Fibroblast of lung (primary cell): ENCODE data around the gene USP37. TPM values are rescaled to one million over a fixed set of nuclear protein-coding genes. Genes with fewer than 3 reads are reported as not detected.

Experiments
- DNase-seq, 2 donors: peaks; one replicate each; pipeline versions ENCODE4 v3.0.0 to v3.0.0-alpha.2; 2010; ENCODE audit warnings: low read depth in 2 of 2
- H2AFZ ChIP-seq: 2 replicates; pipeline ENCODE4 v1.5.1; 2012; ENCODE audit warnings: low read length, control low read depth, inconsistent platforms
- H3K27ac ChIP-seq: 2 replicates; pipeline ENCODE4 v1.5.1; 2011; ENCODE audit warnings: low read length, control low read depth; ENCODE audit not compliant: insufficient read depth
- H3K27me3 ChIP-seq: 2 replicates; pipeline ENCODE4 v1.5.1; 2011; ENCODE audit warnings: mild to moderate bottlenecking, low read length; ENCODE audit not compliant: control insufficient read depth, insufficient read depth
- H3K36me3 ChIP-seq: 2 replicates; pipeline ENCODE4 v1.5.1; 2011; ENCODE audit warnings: low read length; ENCODE audit not compliant: control insufficient read depth, insufficient read depth
- H3K4me1 ChIP-seq: 2 replicates; pipeline ENCODE4 v1.5.1; 2011; ENCODE audit warnings: low read length; ENCODE audit not compliant: control insufficient read depth, insufficient read depth; ENCODE audit errors: extremely low read depth
- H3K4me2 ChIP-seq: 2 replicates; pipeline ENCODE4 v1.5.1; 2011; ENCODE audit warnings: low read length, control low read depth; ENCODE audit not compliant: insufficient read depth; ENCODE audit errors: extremely low read depth
- H3K4me3 ChIP-seq, 4 experiments: fragments of 200-600 bp in 1 of 4; sonication (generic) in 1 of 4; replicated peaks in 1 of 4; 2 replicates each; pipeline ENCODE4 v1.5.1; 2011 to 2016; ENCODE audit warnings: low read length in 4 of 4, low read depth in 3 of 4, mild to moderate bottlenecking in 3 of 4, control low read depth in 2 of 4, inconsistent platforms in 1 of 4, mixed read lengths in 1 of 4; ENCODE audit not compliant: insufficient read depth in 1 of 4; ENCODE audit errors: control extremely low read depth in 1 of 4
- H3K79me2 ChIP-seq: 2 replicates; pipeline ENCODE4 v1.5.1; 2012; ENCODE audit warnings: mild to moderate bottlenecking, low read length, inconsistent platforms; ENCODE audit not compliant: control insufficient read depth, insufficient read depth
- H3K9ac ChIP-seq: 2 replicates; pipeline ENCODE4 v1.5.1; 2011; ENCODE audit warnings: mild to moderate bottlenecking, low read length, control low read depth; ENCODE audit not compliant: insufficient read depth
- H3K9me3 ChIP-seq: 2 replicates; pipeline ENCODE4 v1.5.1; 2012; ENCODE audit warnings: low read depth, low read length; ENCODE audit not compliant: control insufficient read depth, insufficient read depth
- H4K20me1 ChIP-seq: 2 replicates; pipeline ENCODE4 v1.5.1; 2011; ENCODE audit warnings: low read length; ENCODE audit not compliant: control insufficient read depth, insufficient read depth; ENCODE audit errors: extremely low read depth
- CTCF ChIP-seq, 2 donors: IDR thresholded peaks in 1 of 2; conservative IDR thresholded peaks in 1 of 2; 1 replicate in 1 of 2; 2 replicates in 1 of 2; pipeline ENCODE4 v1.5.1; 2011 to 2012; ENCODE audit warnings: low read length in 2 of 2, control low read depth in 1 of 2, inconsistent platforms in 1 of 2, low read depth in 1 of 2, mild to moderate bottlenecking in 1 of 2
- EZH2 ChIP-seq: IDR thresholded peaks from 2 replicates; pipeline ENCODE4 v1.5.1; 2012; ENCODE audit warnings: low read length, control low read depth, mild to moderate bottlenecking; ENCODE audit errors: missing control alignments
- polyA plus RNA-seq, 2 donors: library from polyadenylated mRNA; depleted of rRNA in 1 of 2; stranded (reverse) in 1 of 2; unstranded in 1 of 2; fragments of >200 nt; gene quantifications; 2 replicates each; pipeline ENCODE4 v1.2.1, GENCODE V29; 2011 to 2012; ENCODE audit warnings: missing spikeins in 1 of 2
- total RNA-seq: library from RNA; depleted of rRNA; stranded (reverse); fragments of >200 nt; gene quantifications from 2 replicates; pipeline ENCODE4 v1.2.1, GENCODE V29; 2014

USP37 gene
- total and polyA plus RNA-seq, 2 donors (not counting 1 experiment from before 2014, with no cell fraction given), result 4.6 to 8.3 TPM

- Histone ChIP-seq H3K27ac (no peak overlapping the region), H2AFZ (no peak overlapping the region), H3K79me2 (no peaks in the 10 kb centered on the region), H3K9me3 (no peaks in the 10 kb centered on the region), H4K20me1 (no peaks in the 10 kb centered on the region), H3K36me3 (no peaks in the 10 kb centered on the region), H3K9ac (no peak overlapping the region), H3K4me3 (no peak overlapping the region), H3K27me3 (peaks cover 5% of the 10 kb centered on the region), H3K4me1 (no peaks in the 10 kb centered on the region), H3K4me2 (no peak overlapping the region)
- TF ChIP-seq CTCF (conservative IDR thresholded peaks at IDR 0.05 in 1 of 2, IDR thresholded peaks at IDR 0.05 in 1 of 2; ENCODE audit: low read depth in 1 of 2, low read length in 2 of 2), result no peak
- no peak for TF ChIP-seq EZH2
- DNase-seq, result no peak
These were observed 145.6 kb downstream of the USP37 start for GRCh38 chr2:218422403-218423086.

- Histone ChIP-seq H3K36me3 (no peaks in the 10 kb centered on the region), H3K9me3 (no peaks in the 10 kb centered on the region), H3K4me2 (no peak overlapping the region), H4K20me1 (no peaks in the 10 kb centered on the region), H3K4me3 (no peak overlapping the region), H3K9ac (no peak overlapping the region), H3K27me3 (peaks cover 5% of the 10 kb centered on the region), H2AFZ (no peak overlapping the region), H3K4me1 (no peaks in the 10 kb centered on the region), H3K79me2 (no peaks in the 10 kb centered on the region), H3K27ac (no peak overlapping the region)
- no peak for TF ChIP-seq EZH2
- no peak for TF ChIP-seq CTCF (conservative IDR thresholded peaks at IDR 0.05 in 1 of 2, IDR thresholded peaks at IDR 0.05 in 1 of 2; ENCODE audit: low read depth in 1 of 2, low read length in 2 of 2)
- DNase-seq, result no peak
These were observed 147.1 kb downstream of the USP37 start for GRCh38 chr2:218421027-218421426.

GRCh38 chr2:218419630-218420216, 148.4 kb downstream of the USP37 start:
- Histone ChIP-seq H3K4me1 (no peaks in the 10 kb centered on the region), H3K27me3 (peaks cover 5% of the 10 kb centered on the region), H3K9ac (no peak overlapping the region), H3K79me2 (no peaks in the 10 kb centered on the region), H3K9me3 (no peaks in the 10 kb centered on the region), H2AFZ (no peak overlapping the region), H3K4me2 (no peak overlapping the region), H3K4me3 (no peak overlapping the region), H3K36me3 (no peaks in the 10 kb centered on the region), H3K27ac (no peak overlapping the region), H4K20me1 (no peaks in the 10 kb centered on the region)
- DNase-seq, result no peak
- TF ChIP-seq EZH2, result no peak
- no peak for TF ChIP-seq CTCF (conservative IDR thresholded peaks at IDR 0.05 in 1 of 2, IDR thresholded peaks at IDR 0.05 in 1 of 2; ENCODE audit: low read depth in 1 of 2, low read length in 2 of 2)
